Activated CD8-positive, alpha-beta memory T cell treated with anti-CD3 and anti-CD28 coated beads, Interleukin-2, amount 50 U/mL, for 1 hour (primary cell): ENCODE results near the gene LRIT1.
"Not testable (repeated sequence)": the region's sequence is repeated elsewhere in the genome, so short reads cannot be mapped to it uniquely, and the experiment has no call there.

ENCODE experiments used
- DNase-seq: peaks from one replicate; pipeline ENCODE4 v3.0.0-alpha.2; 2020; ENCODE audit errors: extremely low read depth

Gene LRIT1, protein sequence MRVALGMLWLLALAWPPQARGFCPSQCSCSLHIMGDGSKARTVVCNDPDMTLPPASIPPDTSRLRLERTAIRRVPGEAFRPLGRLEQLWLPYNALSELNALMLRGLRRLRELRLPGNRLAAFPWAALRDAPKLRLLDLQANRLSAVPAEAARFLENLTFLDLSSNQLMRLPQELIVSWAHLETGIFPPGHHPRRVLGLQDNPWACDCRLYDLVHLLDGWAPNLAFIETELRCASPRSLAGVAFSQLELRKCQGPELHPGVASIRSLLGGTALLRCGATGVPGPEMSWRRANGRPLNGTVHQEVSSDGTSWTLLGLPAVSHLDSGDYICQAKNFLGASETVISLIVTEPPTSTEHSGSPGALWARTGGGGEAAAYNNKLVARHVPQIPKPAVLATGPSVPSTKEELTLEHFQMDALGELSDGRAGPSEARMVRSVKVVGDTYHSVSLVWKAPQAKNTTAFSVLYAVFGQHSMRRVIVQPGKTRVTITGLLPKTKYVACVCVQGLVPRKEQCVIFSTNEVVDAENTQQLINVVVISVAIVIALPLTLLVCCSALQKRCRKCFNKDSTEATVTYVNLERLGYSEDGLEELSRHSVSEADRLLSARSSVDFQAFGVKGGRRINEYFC

GRCh38 chr10:84241185-84241790 is at the start of gene LRIT1:
Gene LRIT1 (minus strand): TSS chr10:84241546. CDS start chr10:84241439, 107 bp downstream.
- no peak for DNase-seq

DNA sequence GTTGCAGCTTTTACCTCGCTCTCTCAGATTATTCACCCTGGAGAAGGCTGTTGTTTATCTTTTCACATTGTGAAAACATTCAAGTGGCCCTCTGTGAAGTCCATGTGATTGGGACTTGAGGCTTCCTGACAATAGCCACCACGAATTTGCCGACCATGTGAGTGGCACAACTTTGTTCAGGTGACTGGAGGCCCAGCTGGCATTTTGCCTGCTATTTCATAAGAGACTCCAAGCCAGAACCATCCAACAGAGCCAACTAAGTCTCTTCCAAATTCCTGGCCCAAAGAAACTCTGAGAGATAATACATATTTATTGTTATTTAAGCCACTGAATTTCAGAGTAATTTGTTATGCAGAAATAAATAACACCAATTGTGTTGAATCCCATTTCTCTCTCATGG is 48.9 kb upstream of the LRIT1 start:
- no peak for DNase-seq

DNA sequence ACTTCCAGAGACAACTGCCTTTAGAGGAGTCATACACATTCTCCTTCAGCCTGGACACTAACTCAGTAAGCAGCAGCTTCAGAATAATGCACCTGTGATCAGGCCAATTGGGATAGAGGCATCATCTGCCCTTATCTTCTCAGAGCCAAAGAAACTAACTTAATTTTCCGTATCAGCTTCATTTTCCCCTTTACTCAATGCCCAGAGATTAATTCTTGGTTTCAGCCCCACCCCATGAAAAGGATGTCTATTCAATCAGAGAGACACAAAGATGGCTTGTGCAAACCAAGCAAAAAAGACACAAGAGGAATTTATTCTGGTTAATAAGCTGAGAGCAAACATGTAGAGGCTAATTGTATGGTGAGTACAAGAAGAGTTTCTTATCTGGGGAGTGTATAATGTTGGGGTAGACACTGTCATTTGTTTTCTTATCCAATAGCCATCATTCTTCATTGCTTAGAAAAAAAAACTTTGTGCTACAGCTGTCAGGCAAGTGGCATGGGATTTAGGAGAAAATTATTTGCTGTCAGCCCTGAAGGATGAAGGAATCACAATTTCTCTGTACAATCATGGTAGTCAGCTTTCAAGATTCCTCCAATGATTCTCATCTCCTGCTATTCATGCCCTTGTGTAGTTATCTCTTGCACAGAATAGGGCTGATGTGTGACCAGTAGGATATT is 48.3 kb upstream of the LRIT1 start:
- no peak for DNase-seq

DNA sequence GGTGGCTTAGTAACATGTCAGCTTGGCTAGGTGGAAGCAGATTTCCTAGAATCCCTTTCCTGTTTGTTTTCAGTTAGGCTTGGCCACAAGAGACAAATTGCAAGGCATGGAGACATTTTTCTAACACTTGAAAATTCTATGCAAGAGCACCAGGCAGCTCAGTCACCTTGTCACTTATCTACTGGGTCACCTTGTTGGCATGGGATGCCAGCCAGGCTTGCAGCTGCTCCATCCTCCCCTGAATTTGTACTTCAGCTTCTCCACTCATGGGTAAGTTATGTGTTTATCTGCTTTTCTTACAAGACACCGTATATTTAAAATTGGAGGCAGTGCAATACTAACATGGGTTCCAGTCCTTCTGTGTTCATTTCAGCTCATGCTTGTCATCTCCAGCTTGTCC is 46.8 kb upstream of the LRIT1 start:
- no peak for DNase-seq

- DNase-seq, result no peak
Observed at GRCh38 chr10:84286695-84287094, 45.3 kb upstream of the LRIT1 start.

GRCh38 chr10:84279876-84280475 is 38.6 kb upstream of the LRIT1 start:
- DNase-seq, result not testable (repeated sequence)

DNA sequence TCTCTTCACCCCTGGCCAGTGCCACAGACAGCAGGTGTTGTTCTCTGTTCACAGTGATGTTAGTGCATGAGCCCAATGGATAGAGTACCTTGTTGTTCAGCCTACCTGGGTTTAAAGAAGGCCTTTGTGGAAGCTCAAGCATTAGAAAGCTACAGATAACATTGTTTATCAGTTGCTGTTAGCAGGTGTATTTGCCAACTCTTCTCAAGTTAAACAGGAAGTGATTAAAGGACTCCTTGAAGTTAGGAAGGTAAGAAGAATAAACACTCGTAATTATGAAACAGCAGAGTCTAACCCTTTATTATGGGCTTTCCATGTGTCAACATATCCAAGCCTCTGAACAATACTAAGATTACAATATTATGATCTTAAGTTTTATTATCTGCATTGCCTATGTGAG is 29.4 kb upstream of the LRIT1 start:
- DNase-seq, result no peak

GRCh38 chr10:84269773-84270172 is 28.4 kb upstream of the LRIT1 start:
- DNase-seq, result no peak

GRCh38 chr10:84269162-84269561 is 27.8 kb upstream of the LRIT1 start:
- DNase-seq, result no peak

GRCh38 chr10:84267503-84268126 is 26.3 kb upstream of the LRIT1 start:
- peak; percentile 11 for DNase-seq

GRCh38 chr10:84265418-84265817 is 24.1 kb upstream of the LRIT1 start:
- DNase-seq, result no peak

DNA sequence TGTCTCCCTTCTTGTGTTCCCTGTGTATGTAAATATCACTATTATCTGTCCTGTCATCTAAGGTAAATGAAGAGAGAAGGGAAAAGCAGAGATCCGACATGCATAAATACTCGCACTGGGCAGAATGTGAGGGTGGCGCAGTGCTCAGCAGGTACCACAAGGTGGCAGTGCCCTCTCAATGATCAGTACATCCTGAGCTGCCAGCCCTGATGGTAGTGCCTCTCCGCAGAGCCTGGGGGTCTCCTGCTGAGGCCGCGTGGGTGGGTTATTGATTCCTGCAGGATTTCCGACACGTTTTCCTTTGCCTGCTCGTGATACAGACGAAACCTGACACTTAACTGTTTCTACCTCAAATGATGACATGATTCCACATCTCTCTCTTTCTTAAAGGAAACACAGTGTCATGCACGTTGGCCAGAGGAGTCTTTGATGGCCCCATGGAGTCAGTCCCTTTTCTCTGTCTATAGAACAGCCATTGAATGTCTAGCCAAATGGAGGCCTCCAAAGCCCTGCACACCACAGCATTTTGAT is 23.3 kb upstream of the LRIT1 start:
- DNase-seq, result peak; percentile 34

GRCh38 chr10:84263716-84264115 is 22.4 kb upstream of the LRIT1 start:
- no peak for DNase-seq

- DNase-seq, result no peak
Observed at GRCh38 chr10:84262190-84262956, 21.0 kb upstream of the LRIT1 start.

DNA sequence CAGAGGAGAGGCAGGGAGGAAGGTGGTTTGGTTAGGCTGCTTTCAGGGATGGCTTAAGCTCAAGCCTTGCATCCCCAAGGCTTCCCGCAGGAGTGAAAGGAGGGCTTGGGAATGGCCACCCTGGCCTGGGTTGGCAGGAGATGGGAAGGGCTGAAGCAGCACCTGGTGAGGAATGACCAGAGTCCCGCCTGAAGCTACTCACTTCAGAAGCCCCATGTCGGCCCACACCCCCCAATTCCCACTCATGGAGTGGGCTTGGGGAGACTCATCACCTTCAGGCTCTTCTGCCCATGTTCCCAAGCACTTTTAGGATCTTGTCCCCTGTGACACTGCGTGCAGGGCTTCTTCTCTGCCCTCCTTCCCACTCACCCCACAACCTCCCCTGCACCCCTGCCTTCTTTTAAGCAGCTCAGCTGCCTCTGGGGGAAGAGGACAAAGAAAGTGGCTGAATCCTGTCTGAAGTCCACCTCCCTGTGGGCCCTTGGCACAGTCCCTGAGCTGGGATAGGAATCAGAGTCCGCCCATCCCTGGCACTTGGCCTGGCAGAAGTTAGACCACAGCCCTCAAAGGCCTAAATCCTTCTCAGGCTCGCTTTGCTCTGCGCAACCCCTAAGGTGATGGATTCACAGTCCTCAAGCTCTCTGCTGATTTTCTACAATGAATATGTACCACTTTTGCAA is 20.0 kb upstream of the LRIT1 start:
- no peak for DNase-seq

DNA sequence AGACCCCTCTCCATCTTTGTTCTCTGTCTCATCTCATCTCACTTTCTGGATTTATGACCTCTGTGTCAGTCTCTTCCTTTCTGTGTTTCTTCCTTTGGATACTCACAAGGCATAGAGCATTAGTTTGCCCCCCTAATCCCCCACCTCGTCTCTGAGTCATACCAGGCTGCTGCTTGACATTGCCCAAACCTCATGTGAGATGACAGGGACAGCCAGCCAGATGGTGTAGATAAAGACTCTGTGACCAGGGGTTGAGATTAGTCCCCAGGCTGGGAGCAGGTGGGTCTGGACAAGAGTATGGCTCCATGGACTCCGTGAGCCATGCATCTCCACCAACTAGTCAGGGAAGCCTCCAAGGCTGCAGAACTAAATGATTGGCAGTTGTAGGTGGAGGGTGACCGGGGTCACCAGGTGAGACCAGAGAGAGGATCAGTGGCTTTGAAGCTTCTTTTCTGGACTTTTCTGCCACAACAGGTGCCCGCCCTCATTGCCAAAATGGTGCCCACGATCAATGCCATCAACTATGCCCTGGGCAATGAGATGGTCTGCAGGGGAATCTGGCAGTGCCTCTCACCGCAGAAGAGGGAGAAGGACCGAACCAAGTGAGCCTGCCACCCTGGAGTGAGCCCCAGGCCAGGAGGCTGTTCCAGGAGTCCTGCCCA is 16.8 kb upstream of the LRIT1 start:
- no peak for DNase-seq

DNA sequence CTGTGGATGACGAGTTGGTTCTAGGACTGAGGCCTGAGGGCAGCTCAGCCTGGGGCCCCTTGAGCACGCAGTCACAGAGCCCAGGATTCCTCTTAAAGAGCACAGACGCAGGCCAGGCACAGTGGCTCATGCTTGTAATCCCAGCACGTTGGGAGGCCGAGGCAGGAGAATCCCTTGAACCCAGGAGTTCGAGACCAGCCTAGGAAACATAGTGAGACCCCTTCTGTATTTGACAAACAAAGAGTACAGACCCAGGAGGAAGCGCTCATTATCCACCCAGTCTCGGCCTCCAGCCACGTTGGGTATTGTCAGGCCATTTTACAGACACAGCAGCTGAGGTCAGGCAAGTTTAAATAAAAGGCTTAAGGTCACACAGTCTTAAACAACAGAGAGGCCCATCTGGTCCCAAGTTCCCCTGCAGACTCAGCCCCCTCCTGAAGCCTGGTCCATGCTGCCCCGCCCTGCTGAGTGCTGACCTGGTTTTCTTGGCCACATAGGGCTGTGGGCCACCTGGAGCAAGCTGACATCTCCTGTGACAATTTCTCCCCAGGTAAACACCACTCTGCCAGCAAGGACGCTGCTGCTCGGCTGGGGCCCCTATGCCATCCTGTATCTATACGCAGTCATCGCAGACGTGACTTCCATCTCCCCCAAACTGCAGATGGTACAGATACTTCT is 16.1 kb upstream of the LRIT1 start:
- DNase-seq, result no peak

- DNase-seq, result no peak
Observed at GRCh38 chr10:84256510-84257342, 15.4 kb upstream of the LRIT1 start.
